A549 (cell line): ENCODE data around the gene CAPSL. TPM values are rescaled to one million over a fixed set of nuclear protein-coding genes. Genes with fewer than 3 reads are reported as not detected.
A peak's percentile ranks its signal among the peaks of the same experiment; 100 is the strongest.

Experiments used
- ATAC-seq, 2 experiments: fragments of 200-7000 bp in 1 of 2; fragments of >200 bp in 1 of 2; cut with Nextera tagmentation in 1 of 2; cut with Tn5 transposase in 1 of 2; 3 replicates each; pipeline versions ENCODE4 v1.8.0 to v1.9.1; 2018 to 2020; ENCODE audit warnings: mild to moderate bottlenecking in 1 of 2, moderate library complexity in 1 of 2
- CTCF ChIA-PET: fragments of 300-600 bp; sonication (Branson Sonifier 250); formaldehyde crosslinking; extraction: SDS; loops from one replicate; lab custom pipeline; 2021; ENCODE audit warnings: antibody characterized with exemption, inconsistent platforms; lab: Yijun Ruan, JAX
- POLR2A ChIA-PET: fragments of 350-600 bp; formaldehyde crosslinking; extraction: SDS; loops from one replicate; lab custom pipeline; 2021; ENCODE audit warnings: antibody characterized with exemption, inconsistent platforms; lab: Yijun Ruan, JAX
- DNase-seq, 2 experiments: peaks; one replicate each; pipeline versions ENCODE4 v3.0.0 to v3.0.0-alpha.2; 2011 to 2016; ENCODE audit warnings: low read depth in 1 of 2, low spot score in 1 of 2
- FAIRE-seq: peaks from 2 replicates; lab custom pipeline; 2011; peaks lifted over from hg19 to GRCh38; lab: Jason Lieb, UNC
- H3K27ac ChIP-seq, 2 experiments: fragments of >200 bp; sonication (Bioruptor Twin); formaldehyde crosslinking; 3 replicates each; pipeline ENCODE4 v1.5.1; 2016 to 2017
- H3K4me1 ChIP-seq: fragments of >200 bp; sonication (Bioruptor Twin); formaldehyde crosslinking; 3 replicates; pipeline ENCODE4 v1.6.1; 2016
- H3K4me2 ChIP-seq: fragments of >200 bp; sonication (Bioruptor Twin); formaldehyde crosslinking; 3 replicates; pipeline ENCODE4 v1.6.1; 2016
- H3K4me3 ChIP-seq: fragments of >200 bp; sonication (Bioruptor Twin); formaldehyde crosslinking; 3 replicates; pipeline ENCODE4 v1.5.1; 2016
- H3K9me3 ChIP-seq: fragments of >200 bp; sonication (Bioruptor Twin); formaldehyde crosslinking; 3 replicates; pipeline ENCODE4 v1.6.1; 2016
- EHF ChIP-seq: fragments of 250-450 bp; sonication (Bioruptor Pico); IDR thresholded peaks from 2 replicates; pipeline ENCODE4 v1.5.0; 2020; ENCODE audit warnings: mild to moderate bottlenecking
- FOSB ChIP-seq: fragments of 250-450 bp; sonication (Bioruptor Pico); IDR thresholded peaks from 2 replicates; pipeline ENCODE4 v1.5.0; 2020; ENCODE audit warnings: mild to moderate bottlenecking, moderate library complexity
- FOXS1 ChIP-seq: fragments of 250-450 bp; sonication (Bioruptor Pico); IDR thresholded peaks from 2 replicates; pipeline ENCODE4 v1.5.0; 2020; ENCODE audit warnings: mild to moderate bottlenecking, moderate library complexity
- HOXA7 ChIP-seq: fragments of 250-450 bp; sonication (Bioruptor Pico); IDR thresholded peaks from 2 replicates; pipeline ENCODE4 v1.5.0; 2020; ENCODE audit warnings: mild to moderate bottlenecking, moderate library complexity
- HOXB13 ChIP-seq: fragments of 250-450 bp; sonication (Bioruptor Pico); IDR thresholded peaks from 2 replicates; pipeline ENCODE4 v1.5.0; 2020; ENCODE audit warnings: low read depth, mild to moderate bottlenecking, moderate library complexity
- JUNB ChIP-seq: fragments of >200 bp; sonication (Bioruptor Twin); formaldehyde crosslinking; IDR thresholded peaks from 2 replicates; pipeline ENCODE4 v1.6.1; 2016
- KDM5A ChIP-seq: fragments of 200-600 bp; sonication (generic); IDR thresholded peaks from 2 replicates; pipeline ENCODE4 v1.6.1; 2016; ENCODE audit warnings: antibody characterized with exemption, mild to moderate bottlenecking
- MYC ChIP-seq: IDR thresholded peaks from 2 replicates; pipeline ENCODE4 v1.6.1; 2012; ENCODE audit warnings: mild to moderate bottlenecking, inconsistent platforms, low read length, improper control_type of control experiment, borderline replicate concordance
- NFE2L2 ChIP-seq: fragments of 150-350 bp; conservative IDR thresholded peaks from 2 replicates; pipeline ENCODE4 v1.6.1; 2014; ENCODE audit warnings: low read length
- NPAS2 ChIP-seq: fragments of 250-450 bp; sonication (Bioruptor Pico); IDR thresholded peaks from 2 replicates; pipeline ENCODE4 v1.8.0; 2022; ENCODE audit warnings: mild to moderate bottlenecking, moderate library complexity, borderline replicate concordance
- NR3C1 ChIP-seq: fragments of >200 bp; sonication (Bioruptor Twin); formaldehyde crosslinking; IDR thresholded peaks from 3 replicates; pipeline ENCODE4 v1.6.1; 2017
- POLR2A ChIP-seq: IDR thresholded peaks from 2 replicates; pipeline ENCODE4 v1.6.1; 2012; ENCODE audit warnings: mild to moderate bottlenecking, low read length
- RAD21 ChIP-seq, 2 experiments: fragments of >200 bp in 1 of 2; sonication (Bioruptor Twin) in 1 of 2; formaldehyde crosslinking in 1 of 2; IDR thresholded peaks in 1 of 2; conservative IDR thresholded peaks in 1 of 2; 2 replicates in 1 of 2; 3 replicates in 1 of 2; pipeline ENCODE4 v1.6.1; 2012 to 2018; ENCODE audit warnings: inconsistent platforms in 1 of 2
- RNF2 ChIP-seq: fragments of 200-600 bp; sonication (generic); IDR thresholded peaks from 2 replicates; pipeline ENCODE4 v1.6.1; 2016; ENCODE audit warnings: low read depth, mild to moderate bottlenecking, antibody characterized with exemption, moderate library complexity, borderline replicate concordance
- SMC3 ChIP-seq: fragments of >200 bp; sonication (Bioruptor Twin); formaldehyde crosslinking; IDR thresholded peaks from 3 replicates; pipeline ENCODE4 v1.6.1; 2018; ENCODE audit warnings: inconsistent platforms
- ZNF302 ChIP-seq: fragments of 250-450 bp; sonication (Bioruptor Pico); IDR thresholded peaks from 2 replicates; pipeline ENCODE4 v1.9.0; 2021; ENCODE audit warnings: inconsistent platforms, mild to moderate bottlenecking, moderate library complexity
- ZSCAN20 ChIP-seq: fragments of 250-450 bp; sonication (Bioruptor Pico); IDR thresholded peaks from 2 replicates; pipeline ENCODE4 v1.8.0; 2022; ENCODE audit warnings: mild to moderate bottlenecking, moderate library complexity
- WGBS: methylation state at CpG from one replicate; pipeline ENCODE4 v1.1.6; 2017; ENCODE audit errors: missing lambda C conversion rate; 5-methylcytosine and 5-hydroxymethylcytosine counted together
- polyA plus RNA-seq, 4 experiments: library from polyadenylated mRNA; depleted of rRNA in 3 of 4; stranded (reverse); fragments of >200 nt; fragmentation: RNase III in 1 of 4; extraction: RNeasy Plus Mini Kit Qiagen cat#74134 plus additional on column Dnase treatment in 1 of 4; gene quantifications; 2 replicates in 3 of 4; 3 replicates in 1 of 4; pipeline ENCODE4 v1.2.3, GENCODE V29; 2011 to 2017
- TF ChIP-seq, protein P1 (sequence below): IDR thresholded peaks from 2 replicates; pipeline ENCODE4 v1.6.1; 2012; ENCODE audit warnings: low read depth, borderline replicate concordance
- TF ChIP-seq, protein P2 (sequence below): fragments of >200 bp; sonication (Bioruptor Twin); formaldehyde crosslinking; IDR thresholded peaks from 3 replicates; pipeline ENCODE4 v1.5.1; 2016
- TF ChIP-seq, protein P3 (sequence below): IDR thresholded peaks from 2 replicates; pipeline ENCODE4 v1.6.1; 2012
- TF ChIP-seq, protein P4 (sequence below): fragments of >200 bp; sonication (Bioruptor Twin); formaldehyde crosslinking; IDR thresholded peaks from 3 replicates; pipeline ENCODE4 v1.6.1; 2016
- TF ChIP-seq, protein P5 (sequence below): fragments of 450-650 bp; IDR thresholded peaks from 2 replicates; pipeline ENCODE4 v1.6.1; 2014; ENCODE audit warnings: antibody characterized with exemption

CAPSL gene
- polyA plus RNA-seq, 2 of the 4 experiments (the other 2 are of a cell fraction): not detected

DNA sequence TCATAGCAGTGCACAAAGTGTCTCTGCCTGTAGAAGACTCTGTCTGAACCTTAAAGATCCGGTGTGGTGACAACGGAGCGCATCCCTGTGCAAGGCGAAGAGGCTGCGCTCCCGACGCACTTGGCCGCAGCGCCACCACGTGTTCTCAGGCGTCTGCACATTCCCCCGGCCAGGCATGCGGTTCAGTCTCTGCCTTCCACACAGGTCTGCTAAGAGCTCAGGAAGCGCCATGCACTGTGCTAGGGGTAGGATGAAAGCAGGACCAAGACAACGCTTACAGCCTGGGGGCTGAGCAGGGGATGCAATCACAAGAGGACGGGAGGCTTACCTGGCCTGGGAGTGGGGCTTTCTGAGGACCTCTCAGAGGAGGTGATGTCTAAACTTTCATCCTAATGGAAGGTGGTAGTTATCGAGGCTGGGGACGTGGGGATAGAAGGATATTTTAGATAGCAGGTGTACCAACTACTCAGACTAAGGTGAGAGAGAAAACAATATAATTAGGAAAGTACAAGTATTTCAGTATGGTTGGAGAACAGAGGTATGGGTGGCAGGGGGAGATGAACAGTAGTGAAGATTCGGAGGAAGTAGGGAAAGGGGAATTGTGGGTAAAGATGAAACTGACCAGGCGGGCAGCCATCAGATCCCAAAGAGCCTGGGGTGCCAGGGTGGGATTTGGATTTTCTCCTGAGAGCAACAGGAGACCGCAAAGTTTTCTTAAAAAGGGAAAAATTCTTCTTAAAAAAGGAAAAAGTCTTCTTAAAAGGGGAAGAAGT, 13.3 kb downstream of the CAPSL start:
- FAIRE-seq (no peak), ATAC-seq (peak; percentile 76 to 91), DNase-seq (peak; percentile 37 to 60)
- Histone ChIP-seq H3K4me3 (no peak overlapping the region), H3K27ac (no peak overlapping the region), H3K9me3 (no peaks in the 10 kb centered on the region), H3K4me1 (no peaks in the 10 kb centered on the region), H3K4me2 (peak overlapping the region; percentile 51)
- 10% methylated on average over 21 of the region's 21 CpGs for WGBS
- TF ChIP-seq MYC (no peak), SMC3 (peak; percentile 54), KDM5A (no peak), RNF2 (no peak), NPAS2 (CRISPR knock-in tag) (no peak), ZNF302 (CRISPR knock-in tag) (no peak), RAD21 (conservative IDR thresholded peaks at IDR 0.05 in 1 of 2, IDR thresholded peaks at IDR 0.05 in 1 of 2) (peak; percentile 60 to 61; a peak in 4 of 5 replicates), NR3C1 (no peak)
- TF ChIP-seq, protein P1, sequence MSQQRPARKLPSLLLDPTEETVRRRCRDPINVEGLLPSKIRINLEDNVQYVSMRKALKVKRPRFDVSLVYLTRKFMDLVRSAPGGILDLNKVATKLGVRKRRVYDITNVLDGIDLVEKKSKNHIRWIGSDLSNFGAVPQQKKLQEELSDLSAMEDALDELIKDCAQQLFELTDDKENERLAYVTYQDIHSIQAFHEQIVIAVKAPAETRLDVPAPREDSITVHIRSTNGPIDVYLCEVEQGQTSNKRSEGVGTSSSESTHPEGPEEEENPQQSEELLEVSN: 0 out of 2 replicates have a peak, but pooled peaks have one; percentile 43
- TF ChIP-seq, protein P2, sequence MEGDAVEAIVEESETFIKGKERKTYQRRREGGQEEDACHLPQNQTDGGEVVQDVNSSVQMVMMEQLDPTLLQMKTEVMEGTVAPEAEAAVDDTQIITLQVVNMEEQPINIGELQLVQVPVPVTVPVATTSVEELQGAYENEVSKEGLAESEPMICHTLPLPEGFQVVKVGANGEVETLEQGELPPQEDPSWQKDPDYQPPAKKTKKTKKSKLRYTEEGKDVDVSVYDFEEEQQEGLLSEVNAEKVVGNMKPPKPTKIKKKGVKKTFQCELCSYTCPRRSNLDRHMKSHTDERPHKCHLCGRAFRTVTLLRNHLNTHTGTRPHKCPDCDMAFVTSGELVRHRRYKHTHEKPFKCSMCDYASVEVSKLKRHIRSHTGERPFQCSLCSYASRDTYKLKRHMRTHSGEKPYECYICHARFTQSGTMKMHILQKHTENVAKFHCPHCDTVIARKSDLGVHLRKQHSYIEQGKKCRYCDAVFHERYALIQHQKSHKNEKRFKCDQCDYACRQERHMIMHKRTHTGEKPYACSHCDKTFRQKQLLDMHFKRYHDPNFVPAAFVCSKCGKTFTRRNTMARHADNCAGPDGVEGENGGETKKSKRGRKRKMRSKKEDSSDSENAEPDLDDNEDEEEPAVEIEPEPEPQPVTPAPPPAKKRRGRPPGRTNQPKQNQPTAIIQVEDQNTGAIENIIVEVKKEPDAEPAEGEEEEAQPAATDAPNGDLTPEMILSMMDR: peak; percentile 40
- TF ChIP-seq, protein P3, sequence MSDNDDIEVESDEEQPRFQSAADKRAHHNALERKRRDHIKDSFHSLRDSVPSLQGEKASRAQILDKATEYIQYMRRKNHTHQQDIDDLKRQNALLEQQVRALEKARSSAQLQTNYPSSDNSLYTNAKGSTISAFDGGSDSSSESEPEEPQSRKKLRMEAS: peak; percentile 66
- TF ChIP-seq, protein P4, sequence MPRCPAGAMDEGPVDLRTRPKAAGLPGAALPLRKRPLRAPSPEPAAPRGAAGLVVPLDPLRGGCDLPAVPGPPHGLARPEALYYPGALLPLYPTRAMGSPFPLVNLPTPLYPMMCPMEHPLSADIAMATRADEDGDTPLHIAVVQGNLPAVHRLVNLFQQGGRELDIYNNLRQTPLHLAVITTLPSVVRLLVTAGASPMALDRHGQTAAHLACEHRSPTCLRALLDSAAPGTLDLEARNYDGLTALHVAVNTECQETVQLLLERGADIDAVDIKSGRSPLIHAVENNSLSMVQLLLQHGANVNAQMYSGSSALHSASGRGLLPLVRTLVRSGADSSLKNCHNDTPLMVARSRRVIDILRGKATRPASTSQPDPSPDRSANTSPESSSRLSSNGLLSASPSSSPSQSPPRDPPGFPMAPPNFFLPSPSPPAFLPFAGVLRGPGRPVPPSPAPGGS: no peak
- ChIA-PET CTCF (interaction anchor here (0.6 to 4.9 kb wide), 19 partner anchors 13 to 841 kb away, joined by 3 to 79 read pairs (median 4); partner anchors contain the start of gene CAPSL), POLR2A (no interaction called here)

DNA sequence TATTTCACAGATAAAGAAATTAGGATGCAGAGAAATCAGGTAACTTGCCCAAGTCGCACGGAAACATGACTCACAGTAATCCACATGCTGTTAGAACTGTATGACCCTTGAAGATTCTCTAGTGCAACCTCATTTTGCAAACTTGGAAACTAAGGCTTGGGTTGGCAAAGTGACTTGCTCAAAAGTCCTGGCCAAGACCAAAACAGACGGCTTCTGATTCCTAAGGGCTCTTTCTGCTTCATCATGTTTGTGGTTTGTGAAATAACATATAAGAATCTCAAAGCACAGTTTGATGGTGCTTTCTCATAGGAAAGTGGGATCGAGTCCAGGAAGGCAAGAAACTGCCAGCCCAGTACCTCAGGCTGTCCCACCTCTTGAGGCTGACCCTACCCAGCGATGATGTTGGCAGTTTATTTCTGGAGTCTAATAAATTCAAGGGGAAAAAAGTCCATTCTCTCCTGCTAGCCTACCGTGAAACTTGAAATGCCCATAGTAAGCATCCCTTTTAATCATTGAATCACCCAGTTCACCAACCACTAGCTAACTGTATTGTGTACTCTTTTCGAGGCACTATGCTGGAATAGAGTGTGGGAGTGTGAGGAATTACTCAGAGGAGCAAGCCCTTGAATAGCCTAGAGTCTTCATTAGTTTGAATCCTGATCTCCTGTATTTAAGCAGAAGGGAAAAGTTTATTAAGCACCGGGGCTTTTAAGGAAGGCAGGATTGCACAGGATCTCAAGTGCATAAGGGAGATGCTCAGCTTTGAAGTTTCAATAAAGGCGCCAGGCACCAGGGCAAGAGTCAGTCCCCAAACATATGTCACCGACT, 14.1 kb downstream of the CAPSL start:
- peak overlapping the region; percentile 51; the same call in 1 of the 3 replicates for H3K4me2 ChIP-seq
- WGBS: 15% methylated on average over 10 of the region's 10 CpGs
- peak in 1 of 2 experiments; percentile 30; a peak in 2 of 6 replicates for ATAC-seq
- ChIA-PET CTCF (interaction anchor here (0.6 to 4.9 kb wide), 11 partner anchors 12 to 836 kb away, joined by 3 to 79 read pairs (median 5); partner anchors contain the start of gene CAPSL), POLR2A (no interaction called here)
- no peak for FAIRE-seq
- H3K9me3 ChIP-seq: no peaks in the 10 kb centered on the region
- no peaks in the 10 kb centered on the region for H3K4me1 ChIP-seq
- no peak overlapping the region for H3K4me3 ChIP-seq
- no peak for TF ChIP-seq NFE2L2
- TF ChIP-seq, protein P1: no peak
- no peak for TF ChIP-seq HOXB13 (CRISPR knock-in tag)
- TF ChIP-seq ZSCAN20: no peak
- TF ChIP-seq, protein P4: no peak
- TF ChIP-seq HOXA7 (CRISPR knock-in tag): no peak
- TF ChIP-seq JUNB: no peak
- no peak for TF ChIP-seq FOSB (CRISPR knock-in tag)
- TF ChIP-seq, protein P5, sequence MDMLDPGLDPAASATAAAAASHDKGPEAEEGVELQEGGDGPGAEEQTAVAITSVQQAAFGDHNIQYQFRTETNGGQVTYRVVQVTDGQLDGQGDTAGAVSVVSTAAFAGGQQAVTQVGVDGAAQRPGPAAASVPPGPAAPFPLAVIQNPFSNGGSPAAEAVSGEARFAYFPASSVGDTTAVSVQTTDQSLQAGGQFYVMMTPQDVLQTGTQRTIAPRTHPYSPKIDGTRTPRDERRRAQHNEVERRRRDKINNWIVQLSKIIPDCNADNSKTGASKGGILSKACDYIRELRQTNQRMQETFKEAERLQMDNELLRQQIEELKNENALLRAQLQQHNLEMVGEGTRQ: no peak
- TF ChIP-seq EHF (CRISPR knock-in tag): no peak
- TF ChIP-seq NR3C1: no peak
- no peak for TF ChIP-seq FOXS1 (CRISPR knock-in tag)
- TF ChIP-seq POLR2A: no peak
- DNase-seq: no peak
- no peak overlapping the region for H3K27ac ChIP-seq
